ENCODE results near the gene CA5A. TPM values are rescaled to one million over a fixed set of nuclear protein-coding genes. Genes with fewer than 3 reads are reported as not detected.
A peak's percentile ranks its signal among the peaks of the same experiment; 100 is the strongest.

The CA5A gene
- total and polyA plus RNA-seq, 2 of the 13 experiments (the other 11 are each of a cell fraction or from before 2014, with no cell fraction given): 66.8 to 106 TPM

GRCh38 chr16:87877942-87878507, 58.3 kb downstream of the CA5A start:
- 23% methylated on average over 15 of the region's 19 CpGs for WGBS (ENCODE audit: low lambda C conversion rate)
- no peaks in the 10 kb centered on the region for H3K9me3 ChIP-seq (ENCODE audit: low read length)
- H3K27me3 ChIP-seq (ENCODE audit: control insufficient read depth in 1 of 2, insufficient read depth in 2 of 2, low read length in 2 of 2): no peaks in the 10 kb centered on the region
- FAIRE-seq: peak; percentile 80
- H3K4me2 ChIP-seq (ENCODE audit: low read depth, low read length): peak overlapping the region; percentile 54
- POLR2A ChIA-PET: interaction anchor here (1.0 to 1.3 kb wide), 3 partner anchors 9 to 71 kb away, joined by 3 to 4 read pairs (median 3); partner anchors contain the start of gene SLC7A5
- BruUV-seq (replicated peaks): no TSS peak
- intact Hi-C loops (cut with micrococcal nuclease; ENCODE audit: unreplicated experiment): no loop called here
- CTCF ChIA-PET (ENCODE audit: low intra/inter-chr PET ratio, low total read pairs): interaction anchor here (1.2 to 1.8 kb wide), 2 partner anchors 32 to 100 kb away, joined by 4 to 6 read pairs; no protein-coding TSS in a partner anchor
- peak; percentile 20 for ATAC-seq
- no peak overlapping the region for H3K27ac ChIP-seq (ENCODE audit: extremely low read length, insufficient read depth, low read length)
- no peaks in the 10 kb centered on the region for H3K79me2 ChIP-seq (ENCODE audit: insufficient read depth, low read length)
- H3K4me1 ChIP-seq (ENCODE audit: insufficient read depth, low read length): peaks cover 80% of the 10 kb centered on the region
- H3K4me3 ChIP-seq (replicated peaks in 1 of 3; ENCODE audit: insufficient read depth in 1 of 3, low read depth in 2 of 3, low read length in 3 of 3): peak overlapping the region in 1 of 3 experiments; percentile 30; a peak in 1 of 6 replicates
- no peaks in the 10 kb centered on the region for H3K36me3 ChIP-seq (replicated peaks in 1 of 2; ENCODE audit: control insufficient read depth in 1 of 2, insufficient read depth in 2 of 2, low read length in 2 of 2)
- no peak overlapping the region for H3K9ac ChIP-seq (ENCODE audit: insufficient read depth, low read depth, low read length)
- no peak overlapping the region for H2AFZ ChIP-seq (ENCODE audit: low read length)
- DNase-seq (ENCODE audit: low spot score): no peak
- in situ Hi-C loops (cut with HindIII; ENCODE audit: extremely low pct_ligation_motif_present, low pct_unique_long_range_greater_than_20kb): no loop called here
- no peaks in the 10 kb centered on the region for H4K20me1 ChIP-seq (ENCODE audit: insufficient read depth, low read length)
- TF ChIP-seq SAP130 (CRISPR knock-in tag; IDR thresholded peaks at IDR 0.05; ENCODE audit: low read depth) (0 out of 2 replicates have a peak, but pooled peaks have one; percentile 28), SATB2 (CRISPR knock-in tag; IDR thresholded peaks at IDR 0.05) (no peak), POGZ (CRISPR knock-in tag; IDR thresholded peaks at IDR 0.05) (no peak), SSRP1 (CRISPR knock-in tag; IDR thresholded peaks at IDR 0.05) (peak; percentile 44; the same call in 1 of the 2 replicates), MEIS2 (CRISPR knock-in tag; IDR thresholded peaks at IDR 0.05) (no peak), SRY (CRISPR knock-in tag; IDR thresholded peaks at IDR 0.05) (no peak), ZUFSP (CRISPR knock-in tag; IDR thresholded peaks at IDR 0.05; ENCODE audit: borderline replicate concordance) (no peak), HNRNPL (IDR thresholded peaks at IDR 0.05; ENCODE audit: low read depth, low read length) (no peak), XRCC5 (optimal IDR thresholded peaks at IDR 0.05; ENCODE audit: low read length) (peak; percentile 12), TCF7L2 (IDR thresholded peaks at IDR 0.05; ENCODE audit: low read depth, low read length) (no peak), ZNF274 (CRISPR knock-in tag; IDR thresholded peaks at IDR 0.05) (0 out of 2 replicates have a peak, but pooled peaks have one; percentile 55), ZNF83 (CRISPR knock-in tag; IDR thresholded peaks at IDR 0.05; ENCODE audit: borderline replicate concordance) (peak; percentile 45; the same call in 1 of the 2 replicates), ZNF263 (CRISPR knock-in tag; IDR thresholded peaks at IDR 0.05) (peak; percentile 99), ZNF138 (CRISPR knock-in tag; IDR thresholded peaks at IDR 0.05; ENCODE audit: low read depth) (0 out of 2 replicates have a peak, but pooled peaks have one; percentile 36), KDM4B (CRISPR knock-in tag; IDR thresholded peaks at IDR 0.05) (no peak), ZNF232 (CRISPR knock-in tag; IDR thresholded peaks at IDR 0.05; ENCODE audit: borderline replicate concordance) (no peak), NRL (CRISPR knock-in tag; IDR thresholded peaks at IDR 0.05; ENCODE audit: borderline replicate concordance) (peak; percentile 86), ZNF557 (CRISPR knock-in tag; IDR thresholded peaks at IDR 0.05) (no peak), PRPF4 (IDR thresholded peaks at IDR 0.05; ENCODE audit: low read depth, low read length, poor library complexity, severe bottlenecking) (no peak), ZNF749 (CRISPR knock-in tag; IDR thresholded peaks at IDR 0.05; ENCODE audit: borderline replicate concordance) (no peak), ZNF687 (CRISPR knock-in tag; IDR thresholded peaks at IDR 0.05) (peak; percentile 60)
